GM23338 (cell line): ENCODE measurements around the gene ANKRD13B. TPM values are rescaled to one million over a fixed set of nuclear protein-coding genes. Genes with fewer than 3 reads are reported as not detected.

ENCODE experiments used
- ATAC-seq: fragments of 200-7000 bp; cut with Tn5 transposase; 3 replicates; pipeline ENCODE4 v1.9.1; 2020
- DNase-seq: peaks from one replicate; pipeline ENCODE4 v3.0.0-alpha.2; 2015; ENCODE audit warnings: low spot score
- H2AFZ ChIP-seq: fragments of 200-600 bp; sonication (generic); 2 replicates; pipeline ENCODE4 v1.8.0; 2016; ENCODE audit warnings: antibody characterized with exemption, mild to moderate bottlenecking, moderate library complexity
- H3F3A ChIP-seq: fragments of 200-600 bp; sonication (generic); replicated peaks from 2 replicates; pipeline ENCODE4 v1.8.0; 2017; ENCODE audit warnings: antibody characterized with exemption, mixed run types, low read depth
- H3K27ac ChIP-seq: fragments of 200-600 bp; sonication (generic); 2 replicates; pipeline ENCODE4 v1.6.1; 2016; ENCODE audit warnings: low read depth
- H3K27me3 ChIP-seq: fragments of 200-600 bp; sonication (generic); 2 replicates; pipeline ENCODE4 v1.8.0; 2016; ENCODE audit warnings: mild to moderate bottlenecking, mixed run types, moderate library complexity; ENCODE audit not compliant: insufficient read depth
- H3K36me3 ChIP-seq: fragments of 200-600 bp; sonication (generic); 2 replicates; pipeline ENCODE4 v1.8.0; 2016; ENCODE audit warnings: mild to moderate bottlenecking; ENCODE audit not compliant: insufficient read depth
- H3K4me1 ChIP-seq: fragments of 200-600 bp; sonication (generic); 2 replicates; pipeline ENCODE4 v1.8.0; 2016; ENCODE audit warnings: mild to moderate bottlenecking, moderate library complexity; ENCODE audit not compliant: insufficient read depth
- H3K4me2 ChIP-seq: fragments of 200-600 bp; sonication (generic); 2 replicates; pipeline ENCODE4 v1.7.1; 2017; ENCODE audit warnings: mixed run types
- H3K4me3 ChIP-seq: fragments of 200-600 bp; sonication (generic); 2 replicates; pipeline ENCODE4 v1.6.1; 2016; ENCODE audit warnings: mixed run types
- H3K79me2 ChIP-seq: fragments of 200-600 bp; sonication (generic); replicated peaks from 2 replicates; pipeline ENCODE4 v1.8.0; 2017; ENCODE audit warnings: mild to moderate bottlenecking; ENCODE audit not compliant: insufficient read depth
- H3K9me2 ChIP-seq: fragments of 200-600 bp; sonication (generic); 2 replicates; pipeline ENCODE4 v1.8.0; 2017; ENCODE audit not compliant: insufficient read depth
- H4K20me1 ChIP-seq: fragments of 200-600 bp; sonication (generic); replicated peaks from 2 replicates; pipeline ENCODE4 v1.8.0; 2017; ENCODE audit warnings: mild to moderate bottlenecking; ENCODE audit not compliant: insufficient read depth
- H3K27ac Mint-ChIP-seq: 2 replicates; pipeline ENCODE4 v1.8.0; 2020; ENCODE audit warnings: inconsistent platforms, mild to moderate bottlenecking, moderate library complexity, mixed read lengths
- H3K27me3 Mint-ChIP-seq: 3 replicates; pipeline ENCODE4 v1.8.0; 2022; ENCODE audit warnings: low read depth, mild to moderate bottlenecking, moderate library complexity, mixed read lengths, inconsistent platforms; ENCODE audit not compliant: insufficient read depth, poor library complexity
- H3K36me3 Mint-ChIP-seq: 3 replicates; pipeline ENCODE4 v1.8.0; 2021; ENCODE audit warnings: low read depth, mild to moderate bottlenecking, inconsistent platforms, moderate library complexity, mixed read lengths
- H3K4me1 Mint-ChIP-seq: 3 replicates; pipeline ENCODE4 v1.8.0; 2020; ENCODE audit warnings: mild to moderate bottlenecking, inconsistent platforms, mixed read lengths
- H3K4me3 Mint-ChIP-seq: 3 replicates; pipeline ENCODE4 v1.8.0; 2021; ENCODE audit warnings: moderate library complexity, mild to moderate bottlenecking, inconsistent platforms, mixed read lengths
- H3K9me3 Mint-ChIP-seq: 3 replicates; pipeline ENCODE4 v1.8.0; 2020; ENCODE audit warnings: moderate library complexity, mild to moderate bottlenecking, inconsistent platforms, mixed read lengths
- JUNB ChIP-seq: IDR thresholded peaks from one replicate; pipeline ENCODE4 v1.6.1; 2016; ENCODE audit warnings: antibody characterized with exemption; ENCODE audit not compliant: unreplicated experiment
- POLR2AphosphoS5 ChIP-seq: IDR thresholded peaks from 2 replicates; pipeline ENCODE4 v1.6.1; 2016; ENCODE audit warnings: antibody characterized with exemption, low read depth
- ZNF114 ChIP-seq: fragments of 250-450 bp; sonication (Bioruptor Pico); IDR thresholded peaks from 2 replicates; pipeline ENCODE4 v1.5.0; 2020; ENCODE audit warnings: mild to moderate bottlenecking, moderate library complexity
- ZNF331 ChIP-seq: fragments of 250-450 bp; sonication (Bioruptor Pico); IDR thresholded peaks from 2 replicates; pipeline ENCODE4 v1.5.0; 2020; ENCODE audit warnings: low read depth, mild to moderate bottlenecking, moderate library complexity
- polyA plus RNA-seq: library from polyadenylated mRNA; unstranded; fragments of >200 nt; fragmentation: Nextera tagmentation; extraction: Ambion mirVana; gene quantifications from 2 replicates; pipeline ENCODE4 v1.2.1, GENCODE V29; 2016
- total RNA-seq: library from RNA; depleted of rRNA; stranded (reverse); fragments of >200 nt; shearing (Covaris generic); gene quantifications from 2 replicates; pipeline ENCODE4 v1.2.3, GENCODE V29; 2014
- TF ChIP-seq, protein P1 (sequence below): fragments of 250-450 bp; sonication (Bioruptor Pico); IDR thresholded peaks from 2 replicates; pipeline ENCODE4 v1.5.0; 2020; ENCODE audit warnings: mild to moderate bottlenecking, moderate library complexity

ANKRD13B gene
- total and polyA plus RNA-seq, 2 experiments from 2014 or later: 8.2 to 57.4 TPM

DNA sequence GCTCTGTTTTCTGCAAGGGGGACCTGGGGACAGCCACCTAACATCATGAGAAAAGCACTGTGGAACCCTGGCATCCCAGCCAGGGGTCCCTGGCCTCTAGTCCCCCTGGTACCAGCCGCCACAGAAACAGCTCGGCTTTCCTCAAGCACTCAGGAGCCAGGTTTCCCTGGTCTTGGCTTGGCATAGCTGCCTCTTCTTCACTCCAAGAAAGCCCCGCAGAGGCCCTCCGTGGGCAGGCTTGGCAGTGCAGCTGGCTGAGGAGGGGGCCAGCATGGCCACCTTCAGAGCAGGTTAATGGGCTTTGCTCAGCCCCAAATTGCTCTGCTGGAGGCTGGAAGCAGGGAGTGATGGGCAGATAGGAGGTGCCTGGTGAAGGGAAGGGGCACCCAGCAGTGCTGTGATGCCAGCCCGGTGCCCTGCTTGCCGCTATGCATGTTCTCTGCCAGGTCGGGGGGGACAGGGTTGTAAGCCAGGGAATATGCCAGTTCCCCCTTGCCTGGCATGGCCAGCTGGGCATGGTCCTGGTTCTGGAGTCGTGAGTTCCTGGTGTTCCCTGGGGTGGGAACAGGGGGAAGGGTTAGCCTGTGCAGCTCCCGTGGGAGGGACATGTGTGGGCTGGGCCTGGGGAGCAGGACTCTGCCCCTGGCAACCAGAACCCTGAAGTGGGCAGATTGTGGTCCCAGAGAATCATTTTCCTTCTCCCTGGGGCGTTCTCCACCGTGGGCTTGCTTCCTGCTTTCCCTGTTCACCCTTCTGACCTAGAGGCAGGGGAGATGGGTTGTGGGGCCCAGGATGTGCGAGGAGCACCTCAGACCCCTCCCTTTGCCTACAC, 3.2 kb downstream of the ANKRD13B start (continued):
- TF ChIP-seq, protein P1, sequence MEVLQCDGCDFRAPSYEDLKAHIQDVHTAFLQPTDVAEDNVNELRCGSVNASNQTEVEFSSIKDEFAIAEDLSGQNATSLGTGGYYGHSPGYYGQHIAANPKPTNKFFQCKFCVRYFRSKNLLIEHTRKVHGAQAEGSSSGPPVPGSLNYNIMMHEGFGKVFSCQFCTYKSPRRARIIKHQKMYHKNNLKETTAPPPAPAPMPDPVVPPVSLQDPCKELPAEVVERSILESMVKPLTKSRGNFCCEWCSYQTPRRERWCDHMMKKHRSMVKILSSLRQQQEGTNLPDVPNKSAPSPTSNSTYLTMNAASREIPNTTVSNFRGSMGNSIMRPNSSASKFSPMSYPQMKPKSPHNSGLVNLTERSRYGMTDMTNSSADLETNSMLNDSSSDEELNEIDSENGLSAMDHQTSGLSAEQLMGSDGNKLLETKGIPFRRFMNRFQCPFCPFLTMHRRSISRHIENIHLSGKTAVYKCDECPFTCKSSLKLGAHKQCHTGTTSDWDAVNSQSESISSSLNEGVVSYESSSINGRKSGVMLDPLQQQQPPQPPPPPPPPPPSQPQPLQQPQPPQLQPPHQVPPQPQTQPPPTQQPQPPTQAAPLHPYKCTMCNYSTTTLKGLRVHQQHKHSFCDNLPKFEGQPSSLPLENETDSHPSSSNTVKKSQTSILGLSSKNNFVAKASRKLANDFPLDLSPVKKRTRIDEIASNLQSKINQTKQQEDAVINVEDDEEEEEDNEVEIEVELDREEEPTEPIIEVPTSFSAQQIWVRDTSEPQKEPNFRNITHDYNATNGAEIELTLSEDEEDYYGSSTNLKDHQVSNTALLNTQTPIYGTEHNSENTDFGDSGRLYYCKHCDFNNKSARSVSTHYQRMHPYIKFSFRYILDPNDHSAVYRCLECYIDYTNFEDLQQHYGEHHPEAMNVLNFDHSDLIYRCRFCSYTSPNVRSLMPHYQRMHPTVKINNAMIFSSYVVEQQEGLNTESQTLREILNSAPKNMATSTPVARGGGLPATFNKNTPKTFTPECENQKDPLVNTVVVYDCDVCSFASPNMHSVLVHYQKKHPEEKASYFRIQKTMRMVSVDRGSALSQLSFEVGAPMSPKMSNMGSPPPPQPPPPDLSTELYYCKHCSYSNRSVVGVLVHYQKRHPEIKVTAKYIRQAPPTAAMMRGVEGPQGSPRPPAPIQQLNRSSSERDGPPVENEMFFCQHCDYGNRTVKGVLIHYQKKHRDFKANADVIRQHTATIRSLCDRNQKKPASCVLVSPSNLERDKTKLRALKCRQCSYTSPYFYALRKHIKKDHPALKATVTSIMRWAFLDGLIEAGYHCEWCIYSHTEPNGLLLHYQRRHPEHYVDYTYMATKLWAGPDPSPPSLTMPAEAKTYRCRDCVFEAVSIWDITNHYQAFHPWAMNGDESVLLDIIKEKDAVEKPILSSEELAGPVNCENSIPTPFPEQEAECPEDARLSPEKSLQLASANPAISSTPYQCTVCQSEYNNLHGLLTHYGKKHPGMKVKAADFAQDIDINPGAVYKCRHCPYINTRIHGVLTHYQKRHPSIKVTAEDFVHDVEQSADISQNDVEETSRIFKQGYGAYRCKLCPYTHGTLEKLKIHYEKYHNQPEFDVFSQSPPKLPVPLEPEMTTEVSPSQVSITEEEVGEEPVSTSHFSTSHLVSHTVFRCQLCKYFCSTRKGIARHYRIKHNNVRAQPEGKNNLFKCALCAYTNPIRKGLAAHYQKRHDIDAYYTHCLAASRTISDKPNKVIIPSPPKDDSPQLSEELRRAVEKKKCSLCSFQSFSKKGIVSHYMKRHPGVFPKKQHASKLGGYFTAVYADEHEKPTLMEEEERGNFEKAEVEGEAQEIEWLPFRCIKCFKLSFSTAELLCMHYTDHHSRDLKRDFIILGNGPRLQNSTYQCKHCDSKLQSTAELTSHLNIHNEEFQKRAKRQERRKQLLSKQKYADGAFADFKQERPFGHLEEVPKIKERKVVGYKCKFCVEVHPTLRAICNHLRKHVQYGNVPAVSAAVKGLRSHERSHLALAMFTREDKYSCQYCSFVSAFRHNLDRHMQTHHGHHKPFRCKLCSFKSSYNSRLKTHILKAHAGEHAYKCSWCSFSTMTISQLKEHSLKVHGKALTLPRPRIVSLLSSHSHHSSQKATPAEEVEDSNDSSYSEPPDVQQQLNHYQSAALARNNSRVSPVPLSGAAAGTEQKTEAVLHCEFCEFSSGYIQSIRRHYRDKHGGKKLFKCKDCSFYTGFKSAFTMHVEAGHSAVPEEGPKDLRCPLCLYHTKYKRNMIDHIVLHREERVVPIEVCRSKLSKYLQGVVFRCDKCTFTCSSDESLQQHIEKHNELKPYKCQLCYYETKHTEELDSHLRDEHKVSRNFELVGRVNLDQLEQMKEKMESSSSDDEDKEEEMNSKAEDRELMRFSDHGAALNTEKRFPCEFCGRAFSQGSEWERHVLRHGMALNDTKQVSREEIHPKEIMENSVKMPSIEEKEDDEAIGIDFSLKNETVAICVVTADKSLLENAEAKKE (CRISPR knock-in tag): no peak
- TF ChIP-seq POLR2AphosphoS5 (no peak), JUNB (no peak)

GRCh38 chr17:29596811-29597210, 3.9 kb downstream of the ANKRD13B start:
- DNase-seq (peak; percentile 30), ATAC-seq (peak; percentile 2)
- H3F3A ChIP-seq: peaks cover 16% of the 10 kb centered on the region
- Mint-ChIP-seq H3K9me3 (no peaks in the 10 kb centered on the region), H3K4me3 (no peak overlapping the region), H3K36me3 (no peaks in the 10 kb centered on the region), H3K27me3 (peaks cover 20% of the 10 kb centered on the region), H3K27ac (no peak overlapping the region; the same call in 1 of the 2 replicates), H3K4me1 (peaks cover 45% of the 10 kb centered on the region)
- TF ChIP-seq, protein P1 (CRISPR knock-in tag): no peak
- no peak for TF ChIP-seq ZNF331 (CRISPR knock-in tag)
- no peak for TF ChIP-seq ZNF114 (CRISPR knock-in tag)
- H3K27ac ChIP-seq: no peak overlapping the region
- H3K27me3 ChIP-seq: no peaks in the 10 kb centered on the region
- no peaks in the 10 kb centered on the region for H3K9me2 ChIP-seq
- H3K36me3 ChIP-seq: no peaks in the 10 kb centered on the region
- peaks cover 34% of the 10 kb centered on the region for H3K79me2 ChIP-seq
- H2AFZ ChIP-seq: 0 out of 2 replicates have a peak overlapping the region, but pooled peaks have one; percentile 14
- H3K4me2 ChIP-seq: peak overlapping the region; percentile 79
- peak overlapping the region; percentile 39 for H3K4me3 ChIP-seq
- H3K4me1 ChIP-seq: peaks cover 46% of the 10 kb centered on the region
- peaks cover 8% of the 10 kb centered on the region; the same call in 1 of the 2 replicates for H4K20me1 ChIP-seq
